ENCODE data around the gene GSDMA.

GSDMA gene

GRCh38 chr17:39925282-39926134 is 37.3 kb upstream of the GSDMA start:
- H3K4me1 ChIP-seq (ENCODE audit: control insufficient read depth, insufficient read depth, low read length), result peaks cover 24% of the 10 kb centered on the region
- no peaks in the 10 kb centered on the region for H3K9me3 ChIP-seq (ENCODE audit: control insufficient read depth, insufficient read depth, low read length)
- no peak overlapping the region for H3K9ac ChIP-seq (ENCODE audit: low read depth, low read length)
- no peak overlapping the region for H3K4me3 ChIP-seq (ENCODE audit: low read depth, low read length)
- no peaks in the 10 kb centered on the region for H3K27me3 ChIP-seq (ENCODE audit: control insufficient read depth, insufficient read depth, low read length)
- H3K36me3 ChIP-seq (ENCODE audit: control insufficient read depth, insufficient read depth, low read length), result peaks cover 28% of the 10 kb centered on the region

- H3K9ac ChIP-seq (ENCODE audit: low read depth, low read length), result no peak overlapping the region
- peak overlapping the region; percentile 82 for H3K4me3 ChIP-seq (ENCODE audit: low read depth, low read length)
- peaks cover 24% of the 10 kb centered on the region for H3K4me1 ChIP-seq (ENCODE audit: control insufficient read depth, insufficient read depth, low read length)
Observed at GRCh38 chr17:39926135-39926587, 36.6 kb upstream of the GSDMA start.

GRCh38 chr17:39926588-39927100 is 36.2 kb upstream of the GSDMA start:
- Histone ChIP-seq H3K9ac (ENCODE audit: low read depth, low read length) (peak overlapping the region; percentile 60), H3K36me3 (ENCODE audit: control insufficient read depth, insufficient read depth, low read length) (peaks cover 23% of the 10 kb centered on the region), H3K27me3 (ENCODE audit: control insufficient read depth, insufficient read depth, low read length) (no peaks in the 10 kb centered on the region), H3K4me3 (ENCODE audit: low read depth, low read length) (peak overlapping the region; percentile 82), H3K9me3 (ENCODE audit: control insufficient read depth, insufficient read depth, low read length) (no peaks in the 10 kb centered on the region), H3K4me1 (ENCODE audit: control insufficient read depth, insufficient read depth, low read length) (peaks cover 24% of the 10 kb centered on the region)

More at GRCh38 chr17:39926135-39926587, 36.6 kb upstream of the GSDMA start:
- peaks cover 25% of the 10 kb centered on the region for H3K36me3 ChIP-seq (ENCODE audit: control insufficient read depth, insufficient read depth, low read length)
- no peaks in the 10 kb centered on the region for H3K9me3 ChIP-seq (ENCODE audit: control insufficient read depth, insufficient read depth, low read length)
- no peaks in the 10 kb centered on the region for H3K27me3 ChIP-seq (ENCODE audit: control insufficient read depth, insufficient read depth, low read length)

GRCh38 chr17:39927101-39927928 is 35.5 kb upstream of the GSDMA start, which contains the start of the genes LRRC3C and ORMDL3:
TSS of gene LRRC3C (plus strand) at chr17:39927732. CDS start at chr17:39941524, 13,792 bp downstream.
TSS of gene ORMDL3 (minus strand) at chr17:39927601. CDS start at chr17:39924203, 3,398 bp downstream.
- peaks cover 17% of the 10 kb centered on the region for H3K36me3 ChIP-seq (ENCODE audit: control insufficient read depth, insufficient read depth, low read length)
- peak within 1 kb of the TSS; percentile 74 for H3K9ac ChIP-seq (ENCODE audit: low read depth, low read length)
- H3K4me1 ChIP-seq (ENCODE audit: control insufficient read depth, insufficient read depth, low read length), result peaks cover 24% of the 10 kb centered on the region
- H3K9me3 ChIP-seq (ENCODE audit: control insufficient read depth, insufficient read depth, low read length), result no peaks in the 10 kb centered on the region
- H3K4me3 ChIP-seq (ENCODE audit: low read depth, low read length), result peak within 1 kb of the TSS; percentile 82
- H3K27me3 ChIP-seq (ENCODE audit: control insufficient read depth, insufficient read depth, low read length), result no peaks in the 10 kb centered on the region

- Histone ChIP-seq H3K27me3 (ENCODE audit: control insufficient read depth, insufficient read depth, low read length) (no peaks in the 10 kb centered on the region), H3K9me3 (ENCODE audit: control insufficient read depth, insufficient read depth, low read length) (no peaks in the 10 kb centered on the region), H3K4me3 (ENCODE audit: low read depth, low read length) (peak overlapping the region; percentile 82), H3K4me1 (ENCODE audit: control insufficient read depth, insufficient read depth, low read length) (peaks cover 24% of the 10 kb centered on the region), H3K36me3 (ENCODE audit: control insufficient read depth, insufficient read depth, low read length) (peaks cover 9% of the 10 kb centered on the region), H3K9ac (ENCODE audit: low read depth, low read length) (peak overlapping the region; percentile 74)
Observed at GRCh38 chr17:39927929-39928857, 34.6 kb upstream of the GSDMA start.

- H3K36me3 ChIP-seq (ENCODE audit: control insufficient read depth, insufficient read depth, low read length), result peaks cover under 1% of the 10 kb centered on the region
- H3K9me3 ChIP-seq (ENCODE audit: control insufficient read depth, insufficient read depth, low read length), result no peaks in the 10 kb centered on the region
- H3K27me3 ChIP-seq (ENCODE audit: control insufficient read depth, insufficient read depth, low read length), result no peaks in the 10 kb centered on the region
- peaks cover 27% of the 10 kb centered on the region for H3K4me1 ChIP-seq (ENCODE audit: control insufficient read depth, insufficient read depth, low read length)
- no peak overlapping the region for H3K4me3 ChIP-seq (ENCODE audit: low read depth, low read length)
- no peak overlapping the region for H3K9ac ChIP-seq (ENCODE audit: low read depth, low read length)
Observed at GRCh38 chr17:39928858-39929645, 33.8 kb upstream of the GSDMA start.

GRCh38 chr17:39929646-39930407 is 33.0 kb upstream of the GSDMA start:
- Histone ChIP-seq H3K9ac (ENCODE audit: low read depth, low read length) (no peak overlapping the region), H3K4me1 (ENCODE audit: control insufficient read depth, insufficient read depth, low read length) (peaks cover 22% of the 10 kb centered on the region), H3K4me3 (ENCODE audit: low read depth, low read length) (no peak overlapping the region), H3K27me3 (ENCODE audit: control insufficient read depth, insufficient read depth, low read length) (no peaks in the 10 kb centered on the region), H3K9me3 (ENCODE audit: control insufficient read depth, insufficient read depth, low read length) (no peaks in the 10 kb centered on the region), H3K36me3 (ENCODE audit: control insufficient read depth, insufficient read depth, low read length) (no peaks in the 10 kb centered on the region)

- no peak overlapping the region for H3K9ac ChIP-seq (ENCODE audit: low read depth, low read length)
- H3K9me3 ChIP-seq (ENCODE audit: control insufficient read depth, insufficient read depth, low read length), result no peaks in the 10 kb centered on the region
- no peaks in the 10 kb centered on the region for H3K36me3 ChIP-seq (ENCODE audit: control insufficient read depth, insufficient read depth, low read length)
- peak overlapping the region; percentile 4 for H3K4me3 ChIP-seq (ENCODE audit: low read depth, low read length)
- H3K27me3 ChIP-seq (ENCODE audit: control insufficient read depth, insufficient read depth, low read length), result no peaks in the 10 kb centered on the region
- H3K4me1 ChIP-seq (ENCODE audit: control insufficient read depth, insufficient read depth, low read length), result peaks cover 4% of the 10 kb centered on the region
Observed at GRCh38 chr17:39933912-39934311, 28.9 kb upstream of the GSDMA start.

GRCh38 chr17:39934324-39934723 is 28.5 kb upstream of the GSDMA start:
- Histone ChIP-seq H3K9ac (ENCODE audit: low read depth, low read length) (no peak overlapping the region), H3K36me3 (ENCODE audit: control insufficient read depth, insufficient read depth, low read length) (no peaks in the 10 kb centered on the region), H3K9me3 (ENCODE audit: control insufficient read depth, insufficient read depth, low read length) (no peaks in the 10 kb centered on the region), H3K27me3 (ENCODE audit: control insufficient read depth, insufficient read depth, low read length) (no peaks in the 10 kb centered on the region), H3K4me1 (ENCODE audit: control insufficient read depth, insufficient read depth, low read length) (peaks cover 4% of the 10 kb centered on the region), H3K4me3 (ENCODE audit: low read depth, low read length) (no peak overlapping the region)

GRCh38 chr17:39935909-39936308 is 26.9 kb upstream of the GSDMA start:
- Histone ChIP-seq H3K4me1 (ENCODE audit: control insufficient read depth, insufficient read depth, low read length) (peaks cover 4% of the 10 kb centered on the region), H3K9ac (ENCODE audit: low read depth, low read length) (no peak overlapping the region), H3K9me3 (ENCODE audit: control insufficient read depth, insufficient read depth, low read length) (no peaks in the 10 kb centered on the region), H3K4me3 (ENCODE audit: low read depth, low read length) (no peak overlapping the region), H3K36me3 (ENCODE audit: control insufficient read depth, insufficient read depth, low read length) (no peaks in the 10 kb centered on the region), H3K27me3 (ENCODE audit: control insufficient read depth, insufficient read depth, low read length) (no peaks in the 10 kb centered on the region)

Data from iPS-15b (cell line).